Hippocampal formation (tissue), 2 donors: Measurements from ENCODE around the gene CNDP2.

Experiments used
- DNase-seq, 2 donors: peaks; one replicate each; lab custom pipeline; 2025; lab: John Stamatoyannopoulos, UW

CNDP2 gene

GRCh38 chr18:74495581-74496507 is at the start of gene CNDP2:
Gene CNDP2, plus strand, starts transcription at chr18:74496363. Its CDS starts 3,611 bp downstream, at chr18:74499974.
- DNase-seq: peak; percentile 98 to 100

GRCh38 chr18:74446631-74447403 is 49.3 kb upstream of the CNDP2 start:
- no peak for DNase-seq

- DNase-seq: no peak
Measured at GRCh38 chr18:74447404-74448152, 48.6 kb upstream of the CNDP2 start.

GRCh38 chr18:74450626-74451025 is 45.5 kb upstream of the CNDP2 start:
- peak; percentile 60 to 62 for DNase-seq

GRCh38 chr18:74451148-74451547 is 45.0 kb upstream of the CNDP2 start:
- DNase-seq: no peak

- DNase-seq: no peak
Measured at GRCh38 chr18:74453016-74453566, 43.1 kb upstream of the CNDP2 start.

- DNase-seq: no peak
Measured at GRCh38 chr18:74453642-74454198, 42.4 kb upstream of the CNDP2 start.

GRCh38 chr18:74454279-74454751 is 41.8 kb upstream of the CNDP2 start:
- DNase-seq: peak; percentile 68 to 96

GRCh38 chr18:74455386-74455785 is 40.8 kb upstream of the CNDP2 start:
- DNase-seq: no peak

- no peak for DNase-seq
Measured at GRCh38 chr18:74456017-74456348, 40.2 kb upstream of the CNDP2 start.

- DNase-seq: peak in 1 of 2 donors; percentile 59
Measured at GRCh38 chr18:74456349-74457042, 39.7 kb upstream of the CNDP2 start.

GRCh38 chr18:74457043-74457724 is 39.0 kb upstream of the CNDP2 start, which contains the start of gene DIPK1C:
Gene DIPK1C, minus strand, starts transcription at chr18:74457308. Its CDS starts 49 bp downstream, at chr18:74457259.
- DNase-seq: peak; percentile 51 to 59

- DNase-seq: peak; percentile 87
Measured at GRCh38 chr18:74457725-74458421, 38.3 kb upstream of the CNDP2 start.

- DNase-seq: peak in 1 of 2 donors; percentile 17
Measured at GRCh38 chr18:74459889-74460288, 36.3 kb upstream of the CNDP2 start.

- DNase-seq: no peak
Measured at GRCh38 chr18:74460825-74461224, 35.3 kb upstream of the CNDP2 start.

GRCh38 chr18:74463254-74463653 is 32.9 kb upstream of the CNDP2 start:
- no peak for DNase-seq

- DNase-seq: no peak
Measured at GRCh38 chr18:74463983-74464382, 32.2 kb upstream of the CNDP2 start.

GRCh38 chr18:74465775-74466174 is 30.4 kb upstream of the CNDP2 start:
- no peak for DNase-seq

GRCh38 chr18:74468547-74469061 is 27.6 kb upstream of the CNDP2 start:
- no peak for DNase-seq
